HCT116 (cell line): ENCODE results near the gene TCF15. TPM values are rescaled to one million over a fixed set of nuclear protein-coding genes. Genes with fewer than 3 reads are reported as not detected.

Source experiments
- ATAC-seq: fragments of 200-7000 bp; cut with Tn5 transposase; 2 replicates; pipeline ENCODE4 v1.9.1; 2020; ENCODE audit warnings: mild to moderate bottlenecking, moderate library complexity
- BruUV-seq: library from RNA; stranded (reverse); fragments of 400-500 nt; replicated peaks from 2 replicates; lab custom pipeline; 2021; lab: Mats Ljungman, UMichigan
- CTCF ChIA-PET: fragments of 300-600 bp; sonication (Branson Sonifier 250); formaldehyde crosslinking; loops from one replicate; lab custom pipeline; 2021; ENCODE audit warnings: antibody characterized with exemption; lab: Charles Lee
- POLR2A ChIA-PET: fragments of 300-600, 350-600 bp; sonication (Branson Sonifier 250); formaldehyde crosslinking; loops from one replicate; lab custom pipeline; 2021; ENCODE audit warnings: antibody characterized with exemption; lab: Charles Lee
- RAD21 ChIA-PET, 2 experiments: fragments of 300-600 bp; sonication (Branson Sonifier 250); formaldehyde crosslinking; loops; one replicate each; lab custom pipeline; 2023; ENCODE audit warnings: low total read pairs in 2 of 2; ENCODE audit not compliant: uncharacterized antibody in 2 of 2, unreplicated experiment in 2 of 2, low non-redundant PET in 1 of 2; lab: Charles Lee
- DNase-seq: peaks from one replicate; pipeline ENCODE4 v3.0.0-alpha.2; 2010; ENCODE audit warnings: low read depth, low spot score
- H2AFZ ChIP-seq: fragments of 200-600 bp; shearing (Covaris generic), sonication (generic); 2 replicates; pipeline ENCODE4 v1.6.1; 2017; ENCODE audit warnings: low read depth, mixed run types, mixed read lengths, antibody characterized with exemption, low read length; ENCODE audit not compliant: poor library complexity, severe bottlenecking
- H3K27ac ChIP-seq: 2 replicates; pipeline ENCODE4 v1.5.1; 2012; ENCODE audit warnings: low read depth, low read length
- H3K27me3 ChIP-seq: fragments of 200-600 bp; sonication (generic); 2 replicates; pipeline ENCODE4 v1.6.1; 2016; ENCODE audit warnings: mixed run types, low read length, mixed read lengths; ENCODE audit not compliant: insufficient read depth
- H3K36me3 ChIP-seq, 2 experiments: fragments of 200-500 bp in 1 of 2; fragments of 200-600 bp in 1 of 2; sonication (Bioruptor generic) in 1 of 2; sonication (generic) in 1 of 2; 2 replicates each; pipeline versions ENCODE4 v1.5.1 to v1.6.1; 2014 to 2016; ENCODE audit warnings: low read length in 2 of 2, inconsistent platforms in 1 of 2, mixed read lengths in 1 of 2, mixed run types in 1 of 2; ENCODE audit not compliant: insufficient read depth in 2 of 2, control insufficient read depth in 1 of 2
- H3K4me1 ChIP-seq, 2 experiments: fragments of 200-600 bp in 1 of 2; sonication (generic) in 1 of 2; 2 replicates each; pipeline versions ENCODE4 v1.5.1 to v1.6.1; 2012 to 2017; ENCODE audit warnings: low read length in 2 of 2, inconsistent platforms in 1 of 2, mild to moderate bottlenecking in 1 of 2, mixed read lengths in 1 of 2, mixed run types in 1 of 2, moderate library complexity in 1 of 2; ENCODE audit not compliant: insufficient read depth in 2 of 2, control insufficient read depth in 1 of 2
- H3K4me2 ChIP-seq: fragments of 200-600 bp; sonication (generic); 2 replicates; pipeline ENCODE4 v1.6.1; 2017; ENCODE audit warnings: mixed run types, low read length, mixed read lengths
- H3K4me3 ChIP-seq, 2 experiments: fragments of 200-600 bp in 1 of 2; sonication (generic) in 1 of 2; replicated peaks in 1 of 2; 2 replicates each; pipeline ENCODE4 v1.5.1; 2011 to 2016; ENCODE audit warnings: low read length in 2 of 2, control low read depth in 1 of 2, low read depth in 1 of 2, mild to moderate bottlenecking in 1 of 2, mixed read lengths in 1 of 2, mixed run types in 1 of 2
- H3K79me2 ChIP-seq: fragments of 200-600 bp; sonication (generic); 2 replicates; pipeline ENCODE4 v1.6.1; 2017; ENCODE audit warnings: mild to moderate bottlenecking, mixed run types, low read length, moderate library complexity, mixed read lengths; ENCODE audit not compliant: insufficient read depth
- H3K9ac ChIP-seq: fragments of 200-600 bp; sonication (generic); 2 replicates; pipeline ENCODE4 v1.6.1; 2016; ENCODE audit warnings: low read length, mixed read lengths
- H3K9me2 ChIP-seq: fragments of 200-600 bp; sonication (generic), shearing (Covaris generic); 2 replicates; pipeline ENCODE4 v1.6.1; 2017; ENCODE audit warnings: mixed run types, mild to moderate bottlenecking, moderate library complexity; ENCODE audit not compliant: insufficient read depth
- H3K9me3 ChIP-seq, 2 experiments: fragments of 200-500 bp in 1 of 2; fragments of 200-600 bp in 1 of 2; sonication (Bioruptor generic) in 1 of 2; sonication (generic) in 1 of 2; 2 replicates each; pipeline ENCODE4 v1.6.1; 2014 to 2017; ENCODE audit warnings: low read length in 2 of 2, mixed read lengths in 2 of 2, inconsistent platforms in 1 of 2, low read depth in 1 of 2, mild to moderate bottlenecking in 1 of 2, mixed run types in 1 of 2, moderate library complexity in 1 of 2; ENCODE audit not compliant: control insufficient read depth in 1 of 2, insufficient read depth in 1 of 2
- H4K20me1 ChIP-seq: fragments of 200-600 bp; sonication (generic), shearing (Covaris generic); 2 replicates; pipeline ENCODE4 v1.6.1; 2017; ENCODE audit warnings: mixed run types, mild to moderate bottlenecking, moderate library complexity; ENCODE audit not compliant: insufficient read depth
- CTCF ChIP-seq, 3 experiments: fragments of 200-600 bp in 1 of 3; sonication (generic) in 1 of 3; IDR thresholded peaks in 2 of 3; conservative IDR thresholded peaks in 1 of 3; 2 replicates each; pipeline ENCODE4 v1.5.1; 2012 to 2017; ENCODE audit warnings: low read depth in 2 of 3, low read length in 2 of 3, antibody characterized with exemption in 1 of 3, borderline replicate concordance in 1 of 3, control low read depth in 1 of 3, mild to moderate bottlenecking in 1 of 3, mixed read lengths in 1 of 3, mixed run types in 1 of 3, moderate library complexity in 1 of 3; ENCODE audit not compliant: insufficient read depth in 1 of 3
- EGR1 ChIP-seq: IDR thresholded peaks from 2 replicates; pipeline ENCODE4 v1.6.1; 2012; ENCODE audit warnings: low read depth
- POLR2AphosphoS5 ChIP-seq: IDR thresholded peaks from 2 replicates; pipeline ENCODE4 v1.6.1; 2011; ENCODE audit warnings: mild to moderate bottlenecking, low read depth, low read length, moderate library complexity
- SP1 ChIP-seq: IDR thresholded peaks from 2 replicates; pipeline ENCODE4 v1.6.1; 2012; ENCODE audit warnings: low read depth
- TCF7L2 ChIP-seq: IDR thresholded peaks from 2 replicates; pipeline ENCODE4 v1.7.0; 2011; ENCODE audit warnings: borderline replicate concordance, inconsistent platforms; ENCODE audit not compliant: insufficient read depth, insufficient read length; ENCODE audit errors: extremely low read depth
- YY1 ChIP-seq: IDR thresholded peaks from 2 replicates; pipeline ENCODE4 v1.6.1; 2011; ENCODE audit warnings: low read length, low read depth, moderate library complexity, mild to moderate bottlenecking; ENCODE audit not compliant: insufficient replicate concordance; ENCODE audit errors: extremely low read depth
- ZNF274 ChIP-seq: fragments of 200-500 bp; sonication (Bioruptor generic); IDR thresholded peaks from 2 replicates; pipeline ENCODE4 v1.6.1; 2014; ENCODE audit warnings: mild to moderate bottlenecking, low read depth, low read length, inconsistent platforms
- intact Hi-C: fragments of 100-400 bp; cut with micrococcal nuclease; formaldehyde crosslinking; loops from 2 replicates; pipeline ENCODE4 v1.10.0; 2022
- total RNA-seq: library from RNA; stranded (reverse); gene quantifications from one replicate; pipeline ENCODE4 v1.2.1, GENCODE V29; 2021; ENCODE audit not compliant: unreplicated experiment

Gene TCF15
- total RNA-seq, 1 experiment from 2014 or later = not detected

DNA sequence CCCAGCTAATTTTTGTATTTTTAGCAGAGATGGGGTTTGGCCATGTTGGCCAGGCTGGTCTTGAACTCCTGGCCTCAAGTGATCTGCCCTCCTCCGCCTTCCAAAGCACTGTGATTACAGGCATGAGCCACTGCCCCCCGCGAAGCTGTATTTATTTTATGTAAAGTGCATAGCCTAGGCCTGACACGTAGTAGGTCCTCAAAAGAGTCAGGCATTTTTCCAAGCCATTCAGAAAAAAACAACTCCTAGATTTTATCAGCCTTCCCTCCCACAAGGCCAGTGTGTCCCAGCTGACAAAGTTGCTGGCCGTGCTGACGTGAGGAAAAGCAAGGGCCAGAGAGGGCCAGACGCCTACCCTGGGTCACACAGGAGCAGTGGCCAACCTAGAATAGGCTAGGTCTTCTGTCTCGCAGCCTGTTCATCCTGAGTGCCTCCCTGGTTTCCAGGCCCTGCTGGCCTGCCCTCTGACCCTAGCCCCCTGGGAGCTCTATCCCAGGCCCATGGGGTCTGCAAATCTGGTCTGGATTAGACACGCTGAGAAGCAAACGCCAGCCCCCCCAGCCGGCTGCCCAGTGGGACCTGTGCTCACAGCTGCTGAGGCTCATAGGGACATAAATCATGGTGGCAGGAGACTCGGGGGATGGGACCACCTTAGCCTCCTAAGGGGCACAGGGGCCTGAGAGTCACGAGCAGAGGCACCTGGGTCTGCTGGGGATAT is 11.8 kb downstream of the TCF15 start:
- H3K4me1 ChIP-seq = no peaks in the 10 kb centered on the region
- H2AFZ ChIP-seq = no peak overlapping the region
- no peaks in the 10 kb centered on the region for H3K9me2 ChIP-seq
- no peaks in the 10 kb centered on the region for H3K79me2 ChIP-seq
- H3K9me3 ChIP-seq = no peaks in the 10 kb centered on the region
- ChIA-PET POLR2A (no interaction called here), CTCF (interaction anchor here (0.8 kb wide), 1 partner anchor 21 kb away, joined by 3 read pairs; no protein-coding TSS in a partner anchor)
- no peaks in the 10 kb centered on the region for H3K36me3 ChIP-seq
- no peak overlapping the region for H3K4me2 ChIP-seq
- no peak overlapping the region for H3K27ac ChIP-seq
- H3K27me3 ChIP-seq = no peaks in the 10 kb centered on the region
- intact Hi-C loops = no loop called here
- DNase-seq (no peak), ATAC-seq (no peak)
- no peaks in the 10 kb centered on the region for H4K20me1 ChIP-seq
- BruUV-seq = no TSS peak
- H3K9ac ChIP-seq = no peak overlapping the region
- no peak overlapping the region for H3K4me3 ChIP-seq
- TF ChIP-seq SP1 = no peak
- TF ChIP-seq YY1 = no peak
- no peak for TF ChIP-seq POLR2AphosphoS5
- TF ChIP-seq EGR1 = no peak
- no peak for TF ChIP-seq CTCF (IDR thresholded peaks at IDR 0.05 in 2 of 3, conservative IDR thresholded peaks at IDR 0.05 in 1 of 3; ENCODE audit: borderline replicate concordance in 1 of 3, insufficient read depth in 1 of 3, low read depth in 2 of 3, low read length in 2 of 3)
- TF ChIP-seq TCF7L2 = no peak
- TF ChIP-seq ZNF274 = no peak
- TF ChIP-seq, all 23 proteins: peak for 0
- RAD21 ChIA-PET = no interaction called here
